C4-2B (cell line): ENCODE results near the gene RAE1.

Experiments
- H3K27ac ChIP-seq: fragments of 450-650 bp; 2 replicates; pipeline ENCODE4 v1.5.1; 2017
- ZFX ChIP-seq: fragments of 450-650 bp; IDR thresholded peaks from 2 replicates; pipeline ENCODE4 v1.6.1; 2017
- TF ChIP-seq, protein P1 (sequence below): fragments of 450-650 bp; conservative IDR thresholded peaks from 2 replicates; pipeline ENCODE4 v1.5.1; 2017; ENCODE audit warnings: mild to moderate bottlenecking

The RAE1 gene

DNA sequence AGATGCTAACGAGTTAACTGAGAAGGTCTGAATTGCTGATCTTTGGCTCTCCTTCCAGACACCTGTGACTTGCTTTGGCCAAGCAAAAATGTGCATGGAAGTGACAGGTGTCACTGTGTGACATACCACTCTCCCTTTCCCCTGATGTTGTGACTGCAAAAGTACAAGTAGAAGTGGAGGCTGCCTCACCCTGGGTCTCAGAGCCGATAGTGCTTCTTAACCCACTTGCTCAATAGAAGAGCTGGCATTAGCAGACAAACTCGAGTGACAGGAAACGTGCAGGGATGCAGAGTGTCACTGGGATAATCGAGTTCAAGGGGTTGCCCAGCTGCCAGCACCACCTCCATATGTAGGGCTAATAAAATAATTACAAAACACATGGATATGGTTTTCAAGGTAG, 37.8 kb upstream of the RAE1 start:
- no peak for TF ChIP-seq ZFX
- TF ChIP-seq, protein P1, sequence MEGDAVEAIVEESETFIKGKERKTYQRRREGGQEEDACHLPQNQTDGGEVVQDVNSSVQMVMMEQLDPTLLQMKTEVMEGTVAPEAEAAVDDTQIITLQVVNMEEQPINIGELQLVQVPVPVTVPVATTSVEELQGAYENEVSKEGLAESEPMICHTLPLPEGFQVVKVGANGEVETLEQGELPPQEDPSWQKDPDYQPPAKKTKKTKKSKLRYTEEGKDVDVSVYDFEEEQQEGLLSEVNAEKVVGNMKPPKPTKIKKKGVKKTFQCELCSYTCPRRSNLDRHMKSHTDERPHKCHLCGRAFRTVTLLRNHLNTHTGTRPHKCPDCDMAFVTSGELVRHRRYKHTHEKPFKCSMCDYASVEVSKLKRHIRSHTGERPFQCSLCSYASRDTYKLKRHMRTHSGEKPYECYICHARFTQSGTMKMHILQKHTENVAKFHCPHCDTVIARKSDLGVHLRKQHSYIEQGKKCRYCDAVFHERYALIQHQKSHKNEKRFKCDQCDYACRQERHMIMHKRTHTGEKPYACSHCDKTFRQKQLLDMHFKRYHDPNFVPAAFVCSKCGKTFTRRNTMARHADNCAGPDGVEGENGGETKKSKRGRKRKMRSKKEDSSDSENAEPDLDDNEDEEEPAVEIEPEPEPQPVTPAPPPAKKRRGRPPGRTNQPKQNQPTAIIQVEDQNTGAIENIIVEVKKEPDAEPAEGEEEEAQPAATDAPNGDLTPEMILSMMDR, result no peak
- H3K27ac ChIP-seq, result no peak overlapping the region

- H3K27ac ChIP-seq, result no peak overlapping the region
- TF ChIP-seq, protein P1, result no peak
- TF ChIP-seq ZFX, result no peak
These were observed 37.1 kb upstream of the RAE1 start for GRCh38 chr20:57313951-57314350.

GRCh38 chr20:57315083-57315975, 35.7 kb upstream of the RAE1 start:
- TF ChIP-seq, protein P1, result no peak
- TF ChIP-seq ZFX, result no peak
- no peak overlapping the region for H3K27ac ChIP-seq

- H3K27ac ChIP-seq, result no peak overlapping the region
- TF ChIP-seq, protein P1, result no peak
- no peak for TF ChIP-seq ZFX
These were observed 35.0 kb upstream of the RAE1 start for GRCh38 chr20:57315976-57316480.

DNA sequence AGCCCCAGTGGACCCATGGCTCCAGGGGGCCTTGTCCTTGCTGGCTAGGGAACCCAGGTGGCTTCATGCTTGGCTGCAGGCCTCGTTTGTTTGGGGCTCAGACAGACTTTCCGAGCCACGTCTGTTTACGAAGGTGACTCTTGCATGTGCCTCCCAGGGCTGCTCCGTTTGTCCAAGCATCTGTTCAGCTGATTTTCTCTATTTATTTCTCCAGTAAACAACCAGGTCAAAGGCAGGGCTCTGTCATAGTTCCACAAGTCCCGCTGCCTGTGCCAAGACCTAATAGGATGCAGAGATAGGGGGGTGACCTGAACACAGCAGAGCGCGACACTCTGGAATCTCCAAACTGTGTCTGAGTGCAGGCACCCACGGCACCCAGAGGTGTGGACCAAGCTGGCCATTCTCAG, 34.3 kb upstream of the RAE1 start:
- H3K27ac ChIP-seq, result no peak overlapping the region

GRCh38 chr20:57317316-57317788, 33.7 kb upstream of the RAE1 start:
- TF ChIP-seq, protein P1, result no peak
- no peak for TF ChIP-seq ZFX
- no peak overlapping the region for H3K27ac ChIP-seq

More for the DNA sequence above, 34.3 kb upstream of the RAE1 start:
- TF ChIP-seq, protein P1, result no peak
- no peak for TF ChIP-seq ZFX

GRCh38 chr20:57317789-57318371, 33.2 kb upstream of the RAE1 start:
- H3K27ac ChIP-seq, result no peak overlapping the region
- TF ChIP-seq, protein P1, result no peak
- no peak for TF ChIP-seq ZFX
